MM.1S (cell line): ENCODE data around the gene MMP25.

Source experiments
- DNase-seq: peaks from one replicate; pipeline ENCODE4 v3.0.0-alpha.2; 2015
- H2AFZ ChIP-seq: fragments of 300-600 bp; sonication (generic); 2 replicates; pipeline ENCODE4 v1.6.0; 2016; ENCODE audit warnings: antibody characterized with exemption, low read length
- H3F3A ChIP-seq: fragments of 300-600 bp; sonication (generic); 2 replicates; pipeline ENCODE4 v1.6.1; 2016; ENCODE audit warnings: mild to moderate bottlenecking, antibody characterized with exemption, low read length, moderate library complexity, mixed read lengths; ENCODE audit not compliant: insufficient read depth
- H3K27ac ChIP-seq: fragments of 300-600 bp; sonication (generic); 2 replicates; pipeline ENCODE4 v1.5.1; 2016; ENCODE audit warnings: mild to moderate bottlenecking, low read length
- H3K27me3 ChIP-seq: fragments of 300-600 bp; sonication (generic); replicated peaks from 2 replicates; pipeline ENCODE4 v1.6.0; 2016; ENCODE audit warnings: low read length; ENCODE audit not compliant: insufficient read depth
- H3K36me3 ChIP-seq: fragments of 300-600 bp; sonication (generic); replicated peaks from 2 replicates; pipeline ENCODE4 v1.6.1; 2016; ENCODE audit warnings: mild to moderate bottlenecking, low read length, mixed read lengths; ENCODE audit not compliant: insufficient read depth
- H3K4me1 ChIP-seq: fragments of 300-600 bp; sonication (generic); 2 replicates; pipeline ENCODE4 v1.6.1; 2016; ENCODE audit warnings: low read length, mixed read lengths
- H3K4me2 ChIP-seq: fragments of 300-600 bp; sonication (generic); 2 replicates; pipeline ENCODE4 v1.6.0; 2016; ENCODE audit warnings: low read depth, low read length
- H3K4me3 ChIP-seq: fragments of 300-600 bp; sonication (generic); 2 replicates; pipeline ENCODE4 v1.5.1; 2016; ENCODE audit warnings: low read length, mixed read lengths
- H3K79me2 ChIP-seq: fragments of 300-600 bp; sonication (generic); 2 replicates; pipeline ENCODE4 v1.6.1; 2016; ENCODE audit warnings: mixed run types, low read length, mixed read lengths
- H3K9ac ChIP-seq: fragments of 300-600 bp; sonication (generic); 2 replicates; pipeline ENCODE4 v1.6.1; 2016; ENCODE audit warnings: low read length, mixed read lengths
- H3K9me2 ChIP-seq: fragments of 300-600 bp; sonication (generic); replicated peaks from 2 replicates; pipeline ENCODE4 v1.6.1; 2016; ENCODE audit warnings: mild to moderate bottlenecking, low read length, mixed read lengths; ENCODE audit not compliant: insufficient read depth
- H3K9me3 ChIP-seq: fragments of 300-600 bp; sonication (generic); replicated peaks from 2 replicates; pipeline ENCODE4 v1.6.1; 2016; ENCODE audit warnings: mild to moderate bottlenecking, low read length, mixed read lengths; ENCODE audit not compliant: insufficient read depth
- H4K20me1 ChIP-seq: fragments of 300-600 bp; sonication (generic); 2 replicates; pipeline ENCODE4 v1.6.1; 2016; ENCODE audit warnings: mild to moderate bottlenecking, low read length, moderate library complexity, mixed read lengths; ENCODE audit not compliant: insufficient read depth
- EZH2 ChIP-seq: fragments of 300-600 bp; sonication (generic); optimal IDR thresholded peaks from 2 replicates; pipeline ENCODE3; 2017; ENCODE audit warnings: low read depth, mild to moderate bottlenecking, antibody characterized with exemption, low read length, mixed read lengths
- EZH2phosphoT487 ChIP-seq: fragments of 300-600 bp; sonication (generic); IDR thresholded peaks from 2 replicates; pipeline ENCODE4 v1.6.1; 2018; ENCODE audit warnings: antibody characterized with exemption, low read length
- TF ChIP-seq, protein P1 (sequence below): fragments of 300-600 bp; sonication (generic); IDR thresholded peaks from 2 replicates; pipeline ENCODE4 v1.5.1; 2016; ENCODE audit warnings: antibody characterized with exemption, low read length, mixed read lengths

Gene MMP25

GRCh38 chr16:3012246-3012645, 34.1 kb upstream of the MMP25 start:
- Histone ChIP-seq H3K36me3 (no peaks in the 10 kb centered on the region), H3F3A (peaks cover under 1% of the 10 kb centered on the region; the same call in 1 of the 2 replicates), H3K4me2 (peak overlapping the region; percentile 16; the same call in 1 of the 2 replicates), H3K9ac (no peak overlapping the region), H2AFZ (no peak overlapping the region), H3K4me1 (peaks cover 17% of the 10 kb centered on the region), H3K27ac (no peak overlapping the region), H3K27me3 (peaks cover 93% of the 10 kb centered on the region), H3K79me2 (no peaks in the 10 kb centered on the region), H3K4me3 (no peak overlapping the region), H4K20me1 (no peaks in the 10 kb centered on the region), H3K9me3 (no peaks in the 10 kb centered on the region), H3K9me2 (no peaks in the 10 kb centered on the region)
- DNase-seq: no peak
- TF ChIP-seq EZH2phosphoT487: no peak
- TF ChIP-seq, protein P1, sequence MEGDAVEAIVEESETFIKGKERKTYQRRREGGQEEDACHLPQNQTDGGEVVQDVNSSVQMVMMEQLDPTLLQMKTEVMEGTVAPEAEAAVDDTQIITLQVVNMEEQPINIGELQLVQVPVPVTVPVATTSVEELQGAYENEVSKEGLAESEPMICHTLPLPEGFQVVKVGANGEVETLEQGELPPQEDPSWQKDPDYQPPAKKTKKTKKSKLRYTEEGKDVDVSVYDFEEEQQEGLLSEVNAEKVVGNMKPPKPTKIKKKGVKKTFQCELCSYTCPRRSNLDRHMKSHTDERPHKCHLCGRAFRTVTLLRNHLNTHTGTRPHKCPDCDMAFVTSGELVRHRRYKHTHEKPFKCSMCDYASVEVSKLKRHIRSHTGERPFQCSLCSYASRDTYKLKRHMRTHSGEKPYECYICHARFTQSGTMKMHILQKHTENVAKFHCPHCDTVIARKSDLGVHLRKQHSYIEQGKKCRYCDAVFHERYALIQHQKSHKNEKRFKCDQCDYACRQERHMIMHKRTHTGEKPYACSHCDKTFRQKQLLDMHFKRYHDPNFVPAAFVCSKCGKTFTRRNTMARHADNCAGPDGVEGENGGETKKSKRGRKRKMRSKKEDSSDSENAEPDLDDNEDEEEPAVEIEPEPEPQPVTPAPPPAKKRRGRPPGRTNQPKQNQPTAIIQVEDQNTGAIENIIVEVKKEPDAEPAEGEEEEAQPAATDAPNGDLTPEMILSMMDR: no peak
- TF ChIP-seq EZH2: no peak

GRCh38 chr16:3012828-3013420, 33.4 kb upstream of the MMP25 start, which contains the start of gene CLDN9:
TSS of gene CLDN9 (plus strand) at chr16:3012923. CDS start at chr16:3013363, 440 bp downstream.
- peaks cover 10% of the 10 kb centered on the region for H3K4me1 ChIP-seq
- no peak within 1 kb of the TSS for H3K4me3 ChIP-seq
- H3K4me2 ChIP-seq: peak within 1 kb of the TSS; percentile 16; the same call in 1 of the 2 replicates

DNA sequence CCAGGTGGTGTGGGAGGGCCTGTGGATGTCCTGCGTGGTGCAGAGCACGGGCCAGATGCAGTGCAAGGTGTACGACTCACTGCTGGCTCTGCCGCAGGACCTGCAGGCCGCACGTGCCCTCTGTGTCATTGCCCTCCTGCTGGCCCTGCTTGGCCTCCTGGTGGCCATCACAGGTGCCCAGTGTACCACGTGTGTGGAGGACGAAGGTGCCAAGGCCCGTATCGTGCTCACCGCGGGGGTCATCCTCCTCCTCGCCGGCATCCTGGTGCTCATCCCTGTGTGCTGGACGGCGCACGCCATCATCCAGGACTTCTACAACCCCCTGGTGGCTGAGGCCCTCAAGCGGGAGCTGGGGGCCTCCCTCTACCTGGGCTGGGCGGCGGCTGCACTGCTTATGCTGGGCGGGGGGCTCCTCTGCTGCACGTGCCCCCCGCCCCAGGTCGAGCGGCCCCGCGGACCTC, 32.8 kb upstream of the MMP25 start:
- Histone ChIP-seq H3K4me2 (no peak overlapping the region), H3K4me3 (no peak overlapping the region), H3K27me3 (peaks cover 94% of the 10 kb centered on the region), H4K20me1 (no peaks in the 10 kb centered on the region), H3F3A (no peaks in the 10 kb centered on the region), H2AFZ (no peak overlapping the region), H3K4me1 (0 out of 2 replicates have a peak, but pooled peaks cover 6% of the 10 kb centered on the region), H3K27ac (no peak overlapping the region), H3K9me2 (no peaks in the 10 kb centered on the region), H3K36me3 (no peaks in the 10 kb centered on the region), H3K9me3 (no peaks in the 10 kb centered on the region), H3K79me2 (no peaks in the 10 kb centered on the region), H3K9ac (no peak overlapping the region)
- TF ChIP-seq, protein P1: no peak
- TF ChIP-seq EZH2phosphoT487 (no peak), EZH2 (no peak)
- DNase-seq: no peak

More at GRCh38 chr16:3012828-3013420, 33.4 kb upstream of the MMP25 start, which contains the start of gene CLDN9:
- Histone ChIP-seq H4K20me1 (no peaks in the 10 kb centered on the region), H3F3A (no peaks in the 10 kb centered on the region), H3K9me2 (no peaks in the 10 kb centered on the region), H3K9me3 (no peaks in the 10 kb centered on the region), H3K27me3 (peaks cover 94% of the 10 kb centered on the region), H3K9ac (no peak within 1 kb of the TSS), H3K27ac (no peak within 1 kb of the TSS), H2AFZ (no peak within 1 kb of the TSS), H3K36me3 (no peaks in the 10 kb centered on the region), H3K79me2 (no peaks in the 10 kb centered on the region)
- DNase-seq: peak; percentile 54
- no peak for TF ChIP-seq EZH2phosphoT487
- TF ChIP-seq, protein P1: no peak
- no peak for TF ChIP-seq EZH2
